ENCODE results near the gene STOX1. TPM values are rescaled to one million over a fixed set of nuclear protein-coding genes. Genes with fewer than 3 reads are reported as not detected.

STOX1 gene
- total and polyA plus RNA-seq, 2 of the 13 experiments (the other 11 are each of a cell fraction or from before 2014, with no cell fraction given): 2.5 to 6.0 TPM

GRCh38 chr10:68938117-68938516, 110.8 kb downstream of the STOX1 start (continued):
- TF ChIP-seq LBX2 (CRISPR knock-in tag; IDR thresholded peaks at IDR 0.05; ENCODE audit: borderline replicate concordance) (no peak), BCL6 (CRISPR knock-in tag; IDR thresholded peaks at IDR 0.05) (no peak), REL (CRISPR knock-in tag; conservative IDR thresholded peaks at IDR 0.05) (no peak), ZBTB7B (CRISPR knock-in tag; IDR thresholded peaks at IDR 0.05) (no peak), HNF4A (CRISPR knock-in tag; IDR thresholded peaks at IDR 0.05) (no peak), RFXANK (CRISPR knock-in tag; IDR thresholded peaks at IDR 0.05) (no peak), ZNF556 (CRISPR knock-in tag; IDR thresholded peaks at IDR 0.05; ENCODE audit: borderline replicate concordance) (no peak)

- H2AFZ ChIP-seq (ENCODE audit: low read length): no peak overlapping the region
- BruUV-seq (replicated peaks): no TSS peak
- no peak overlapping the region for H3K27ac ChIP-seq (ENCODE audit: extremely low read length, insufficient read depth, low read length)
- in situ Hi-C loops (cut with HindIII; ENCODE audit: extremely low pct_ligation_motif_present, low pct_unique_long_range_greater_than_20kb): no loop called here
- 100% methylated on average over 2 of the region's 2 CpGs for WGBS (ENCODE audit: low lambda C conversion rate)
- POLR2A ChIA-PET: interaction anchor here (0.6 kb wide), 1 partner anchor 56 kb away, joined by 3 read pairs; no protein-coding TSS in a partner anchor
- H3K79me2 ChIP-seq (ENCODE audit: insufficient read depth, low read length): no peaks in the 10 kb centered on the region
- H3K36me3 ChIP-seq (replicated peaks in 1 of 2; ENCODE audit: control insufficient read depth in 1 of 2, insufficient read depth in 2 of 2, low read length in 2 of 2): peaks cover 8 to 37% of the 10 kb centered on the region in 2 experiments
- no peaks in the 10 kb centered on the region for H4K20me1 ChIP-seq (ENCODE audit: insufficient read depth, low read length)
- no peak for DNase-seq (ENCODE audit: low spot score)
- no peaks in the 10 kb centered on the region for H3K4me1 ChIP-seq (ENCODE audit: insufficient read depth, low read length)
- ATAC-seq: no peak
- no peak overlapping the region for H3K4me2 ChIP-seq (ENCODE audit: low read depth, low read length)
- intact Hi-C loops (cut with micrococcal nuclease; ENCODE audit: unreplicated experiment): no loop called here
- H3K4me3 ChIP-seq (replicated peaks in 1 of 3; ENCODE audit: insufficient read depth in 1 of 3, low read depth in 2 of 3, low read length in 3 of 3): no peak overlapping the region
- H3K9ac ChIP-seq (ENCODE audit: insufficient read depth, low read depth, low read length): no peak overlapping the region
- H3K27me3 ChIP-seq (ENCODE audit: control insufficient read depth in 1 of 2, insufficient read depth in 2 of 2, low read length in 2 of 2): no peaks in the 10 kb centered on the region
- CTCF ChIA-PET (ENCODE audit: low intra/inter-chr PET ratio, low total read pairs): no interaction called here
- no peaks in the 10 kb centered on the region for H3K9me3 ChIP-seq (ENCODE audit: low read length)
- FAIRE-seq: no peak
- no peak for TF ChIP-seq NFATC3 (CRISPR knock-in tag; IDR thresholded peaks at IDR 0.05)
- no peak for TF ChIP-seq ZBTB25 (CRISPR knock-in tag; IDR thresholded peaks at IDR 0.05)
- no peak for TF ChIP-seq RERE (CRISPR knock-in tag; IDR thresholded peaks at IDR 0.05; ENCODE audit: low read depth)
- no peak for TF ChIP-seq ZFP62 (CRISPR knock-in tag; IDR thresholded peaks at IDR 0.05)
- TF ChIP-seq SKI (IDR thresholded peaks at IDR 0.05; ENCODE audit: partially characterized antibody): no peak
- no peak for TF ChIP-seq MAFG (CRISPR knock-in tag; IDR thresholded peaks at IDR 0.05)
- no peak for TF ChIP-seq U2AF1 (optimal IDR thresholded peaks at IDR 0.05; ENCODE audit: low read depth, low read length)
- TF ChIP-seq ZNF790 (CRISPR knock-in tag; IDR thresholded peaks at IDR 0.05; ENCODE audit: borderline replicate concordance): no peak
- TF ChIP-seq RFX1 (IDR thresholded peaks at IDR 0.05): no peak
- TF ChIP-seq BHLHE40 (IDR thresholded peaks at IDR 0.05; ENCODE audit: low read length): no peak
- no peak for TF ChIP-seq YEATS4 (CRISPR knock-in tag; IDR thresholded peaks at IDR 0.05; ENCODE audit: borderline replicate concordance)
- no peak for TF ChIP-seq SRSF9 (IDR thresholded peaks at IDR 0.05; ENCODE audit: borderline replicate concordance, insufficient read depth, low read depth, low read length, poor library complexity, severe bottlenecking)
- TF ChIP-seq GTF3A (CRISPR knock-in tag; conservative IDR thresholded peaks at IDR 0.05): no peak
These were observed 111.6 kb downstream of the STOX1 start for GRCh38 chr10:68938884-68939283.
